H9 (cell line): ENCODE results near the gene UPB1. TPM values are rescaled to one million over a fixed set of nuclear protein-coding genes. Genes with fewer than 3 reads are reported as not detected.

Experiments
- DNase-seq: peaks from one replicate; pipeline ENCODE4 v3.0.0-alpha.2; 2017
- H2AFZ ChIP-seq: one replicate; pipeline ENCODE4 v1.6.1; 2013; ENCODE audit warnings: mild to moderate bottlenecking, low read length, control low read depth, moderate library complexity
- H2AK5ac ChIP-seq: 2 replicates; pipeline ENCODE4 v1.6.1; 2013; ENCODE audit warnings: low read length, control low read depth, mixed read lengths; ENCODE audit not compliant: insufficient read length
- H2BK120ac ChIP-seq: one replicate; pipeline ENCODE4 v1.6.1; 2013; ENCODE audit warnings: low read depth, mild to moderate bottlenecking, low read length, control low read depth, inconsistent platforms; ENCODE audit not compliant: poor library complexity, severe bottlenecking
- H2BK12ac ChIP-seq: 2 replicates; pipeline ENCODE4 v1.6.1; 2013; ENCODE audit warnings: low read length, control low read depth, mixed read lengths, low read depth; ENCODE audit not compliant: insufficient read length
- H2BK15ac ChIP-seq: 2 replicates; pipeline ENCODE4 v1.6.1; 2013; ENCODE audit warnings: low read depth, low read length, control low read depth
- H2BK20ac ChIP-seq: one replicate; pipeline ENCODE4 v1.6.1; 2013; ENCODE audit warnings: low read depth, mild to moderate bottlenecking, low read length, control low read depth, inconsistent platforms; ENCODE audit not compliant: poor library complexity, severe bottlenecking
- H2BK5ac ChIP-seq: 2 replicates; pipeline ENCODE4 v1.6.1; 2013; ENCODE audit warnings: low read length, control low read depth, mixed read lengths; ENCODE audit not compliant: insufficient read length
- H3K14ac ChIP-seq: 2 replicates; pipeline ENCODE4 v1.6.1; 2013; ENCODE audit warnings: low read length, control low read depth; ENCODE audit not compliant: insufficient read depth
- H3K18ac ChIP-seq: 2 replicates; pipeline ENCODE4 v1.6.1; 2013; ENCODE audit warnings: low read depth, mild to moderate bottlenecking, mixed read lengths, low read length, control low read depth; ENCODE audit not compliant: insufficient read length
- H3K23ac ChIP-seq: 2 replicates; pipeline ENCODE4 v1.6.1; 2013; ENCODE audit warnings: low read length, control low read depth, mixed read lengths, low read depth; ENCODE audit not compliant: insufficient read length
- H3K23me2 ChIP-seq: 2 replicates; pipeline ENCODE4 v1.6.1; 2013; ENCODE audit warnings: low read depth, mild to moderate bottlenecking, mixed read lengths, low read length, control low read depth; ENCODE audit not compliant: insufficient read length, poor library complexity, severe bottlenecking
- H3K27ac ChIP-seq: 2 replicates; pipeline ENCODE4 v1.5.1; 2013; ENCODE audit warnings: low read length, control low read depth, mixed read lengths, low read depth; ENCODE audit not compliant: insufficient read length
- H3K27me3 ChIP-seq: 2 replicates; pipeline ENCODE4 v1.6.1; 2013; ENCODE audit warnings: low read length, control low read depth, inconsistent platforms; ENCODE audit not compliant: insufficient read depth
- H3K4ac ChIP-seq: 2 replicates; pipeline ENCODE4 v1.6.1; 2013; ENCODE audit warnings: low read depth, mild to moderate bottlenecking, control low read depth, inconsistent platforms, low read length, moderate library complexity
- H3K4me1 ChIP-seq: 2 replicates; pipeline ENCODE4 v1.6.1; 2013; ENCODE audit warnings: low read length, control low read depth, inconsistent platforms; ENCODE audit not compliant: insufficient read depth
- H3K4me2 ChIP-seq: 2 replicates; pipeline ENCODE4 v1.6.1; 2013; ENCODE audit warnings: low read length, control low read depth, mixed read lengths; ENCODE audit not compliant: insufficient read length, insufficient read depth
- H3K56ac ChIP-seq: 2 replicates; pipeline ENCODE4 v1.6.1; 2013; ENCODE audit warnings: low read depth, mild to moderate bottlenecking, mixed read lengths, low read length, control low read depth; ENCODE audit not compliant: insufficient read length
- H3K79me1 ChIP-seq: 2 replicates; pipeline ENCODE4 v1.6.1; 2013; ENCODE audit warnings: low read depth, mild to moderate bottlenecking, moderate library complexity, low read length, control low read depth, inconsistent platforms; ENCODE audit not compliant: insufficient read depth, poor library complexity, severe bottlenecking
- H3K79me2 ChIP-seq: 2 replicates; pipeline ENCODE4 v1.6.1; 2013; ENCODE audit warnings: low read length, control low read depth, inconsistent platforms; ENCODE audit not compliant: insufficient read depth
- H3K9ac ChIP-seq: 2 replicates; pipeline ENCODE4 v1.6.1; 2013; ENCODE audit warnings: low read length, control low read depth, mixed read lengths; ENCODE audit not compliant: insufficient read length; ENCODE audit errors: extremely low read depth
- H3K9me3 ChIP-seq: one replicate; pipeline ENCODE4 v1.6.1; 2013; ENCODE audit warnings: low read depth, low read length, inconsistent platforms; ENCODE audit not compliant: control insufficient read depth
- H3T11ph ChIP-seq: one replicate; pipeline ENCODE4 v1.6.1; 2013; ENCODE audit warnings: mild to moderate bottlenecking, low read length, control low read depth, inconsistent platforms
- H4K20me1 ChIP-seq: one replicate; pipeline ENCODE4 v1.6.1; 2013; ENCODE audit not compliant: control insufficient read depth, insufficient read length, insufficient read depth
- H4K5ac ChIP-seq: 2 replicates; pipeline ENCODE4 v1.6.1; 2013; ENCODE audit warnings: low read depth, mild to moderate bottlenecking, mixed read lengths, low read length, control low read depth; ENCODE audit not compliant: insufficient read length
- H4K8ac ChIP-seq: replicated peaks from 2 replicates; pipeline ENCODE4 v1.6.1; 2013; ENCODE audit warnings: low read length, control low read depth, mixed read lengths, low read depth; ENCODE audit not compliant: insufficient read length
- H4K91ac ChIP-seq: 2 replicates; pipeline ENCODE4 v1.6.1; 2013; ENCODE audit warnings: low read depth, mild to moderate bottlenecking, moderate library complexity, mixed read lengths, low read length, control low read depth; ENCODE audit not compliant: insufficient read length
- H3K27ac Mint-ChIP-seq, 3 experiments: 2 replicates in 2 of 3; 3 replicates in 1 of 3; pipeline ENCODE4 v1.8.0; 2020 to 2021; ENCODE audit warnings: mixed read lengths in 3 of 3, mild to moderate bottlenecking in 1 of 3, moderate library complexity in 1 of 3
- H3K27me3 Mint-ChIP-seq: 2 replicates; pipeline ENCODE4 v1.8.0; 2021; ENCODE audit warnings: low read depth, mild to moderate bottlenecking, moderate library complexity, mixed read lengths
- H3K36me3 Mint-ChIP-seq, 3 experiments: 2 replicates in 2 of 3; 3 replicates in 1 of 3; pipeline ENCODE4 v1.8.0; 2020 to 2021; ENCODE audit warnings: low read depth in 3 of 3, mixed read lengths in 3 of 3; ENCODE audit not compliant: insufficient read depth in 1 of 3
- H3K4me1 Mint-ChIP-seq, 2 experiments: 2 replicates each; pipeline ENCODE4 v1.8.0; 2020; ENCODE audit warnings: mixed read lengths in 2 of 2
- H3K4me3 Mint-ChIP-seq, 2 experiments: 2 replicates in 1 of 2; 3 replicates in 1 of 2; pipeline ENCODE4 v1.8.0; 2020 to 2021; ENCODE audit warnings: mild to moderate bottlenecking in 2 of 2, mixed read lengths in 2 of 2, moderate library complexity in 1 of 2
- H3K9me3 Mint-ChIP-seq, 2 experiments: 2 replicates in 1 of 2; 3 replicates in 1 of 2; pipeline ENCODE4 v1.8.0; 2020; ENCODE audit warnings: mild to moderate bottlenecking in 2 of 2, mixed read lengths in 2 of 2, moderate library complexity in 1 of 2
- WGBS: extraction: QIAGEN DNeasy Blood & Tissue Kit; methylation state at CpG from one replicate; pipeline ENCODE4 v1.1.7; 2013; ENCODE audit warnings: missing lambda C conversion rate, low lambda C conversion rate, mixed read lengths; ENCODE audit not compliant: insufficient read length; ENCODE audit errors: extremely low coverage; 5-methylcytosine and 5-hydroxymethylcytosine counted together
- total RNA-seq: library from RNA; stranded (reverse); gene quantifications from 2 replicates; pipeline ENCODE4 v1.2.1, GENCODE V29; 2021
- TF ChIP-seq, protein P1 (sequence below): fragments of 200-600 bp; sonication (generic); conservative IDR thresholded peaks from 3 replicates; pipeline ENCODE4 v1.8.0; 2021; ENCODE audit warnings: antibody characterized with exemption, mild to moderate bottlenecking

UPB1 gene
- total RNA-seq, 1 experiment from 2014 or later = not detected

GRCh38 chr22:24481641-24482040 lies 13.5 kb upstream of the UPB1 start:
- no peak overlapping the region for H3K4me3 Mint-ChIP-seq
- Histone ChIP-seq H3K79me2 (no peaks in the 10 kb centered on the region), H3K9me3 (no peaks in the 10 kb centered on the region), H3K14ac (no peak overlapping the region), H3K4me2 (no peak overlapping the region), H4K20me1 (no peaks in the 10 kb centered on the region), H3K4ac (no peak overlapping the region), H4K91ac (no peak overlapping the region), H3K27me3 (no peaks in the 10 kb centered on the region), H4K5ac (no peak overlapping the region), H3K18ac (no peak overlapping the region), H3K9ac (no peak overlapping the region), H3K79me1 (no peaks in the 10 kb centered on the region), H2BK20ac (no peak overlapping the region), H3K23ac (no peak overlapping the region), H3K23me2 (no peaks in the 10 kb centered on the region), H2AFZ (no peak overlapping the region), H3K4me1 (no peaks in the 10 kb centered on the region), H2BK5ac (no peak overlapping the region), H2AK5ac (no peak overlapping the region), H4K8ac (no peak overlapping the region), H2BK120ac (no peak overlapping the region), H3K56ac (no peak overlapping the region), H3T11ph (no peak overlapping the region), H2BK12ac (no peak overlapping the region), H3K27ac (no peak overlapping the region), H2BK15ac (no peak overlapping the region)
- no CpG with 5 or more reads among the region's 1 CpG for WGBS
- TF ChIP-seq, protein P1, sequence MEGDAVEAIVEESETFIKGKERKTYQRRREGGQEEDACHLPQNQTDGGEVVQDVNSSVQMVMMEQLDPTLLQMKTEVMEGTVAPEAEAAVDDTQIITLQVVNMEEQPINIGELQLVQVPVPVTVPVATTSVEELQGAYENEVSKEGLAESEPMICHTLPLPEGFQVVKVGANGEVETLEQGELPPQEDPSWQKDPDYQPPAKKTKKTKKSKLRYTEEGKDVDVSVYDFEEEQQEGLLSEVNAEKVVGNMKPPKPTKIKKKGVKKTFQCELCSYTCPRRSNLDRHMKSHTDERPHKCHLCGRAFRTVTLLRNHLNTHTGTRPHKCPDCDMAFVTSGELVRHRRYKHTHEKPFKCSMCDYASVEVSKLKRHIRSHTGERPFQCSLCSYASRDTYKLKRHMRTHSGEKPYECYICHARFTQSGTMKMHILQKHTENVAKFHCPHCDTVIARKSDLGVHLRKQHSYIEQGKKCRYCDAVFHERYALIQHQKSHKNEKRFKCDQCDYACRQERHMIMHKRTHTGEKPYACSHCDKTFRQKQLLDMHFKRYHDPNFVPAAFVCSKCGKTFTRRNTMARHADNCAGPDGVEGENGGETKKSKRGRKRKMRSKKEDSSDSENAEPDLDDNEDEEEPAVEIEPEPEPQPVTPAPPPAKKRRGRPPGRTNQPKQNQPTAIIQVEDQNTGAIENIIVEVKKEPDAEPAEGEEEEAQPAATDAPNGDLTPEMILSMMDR = no peak
- no peak for DNase-seq
- peaks cover 2% of the 10 kb centered on the region for H3K27me3 Mint-ChIP-seq
- no peaks in the 10 kb centered on the region for H3K36me3 Mint-ChIP-seq
- H3K4me1 Mint-ChIP-seq = peaks cover 14 to 16% of the 10 kb centered on the region in 2 experiments
- H3K9me3 Mint-ChIP-seq = peaks cover 0 to 2% of the 10 kb centered on the region in 2 experiments; a peak in 1 of 5 replicates
- no peak overlapping the region for H3K27ac Mint-ChIP-seq
